PC-9 (cell line): Measurements from ENCODE around the gene MBP. TPM values are rescaled to one million over a fixed set of nuclear protein-coding genes. Genes with fewer than 3 reads are reported as not detected.

ENCODE experiments used
- BruUV-seq: library from RNA; stranded (reverse); fragments of 400-500 nt; replicated peaks from 2 replicates; lab custom pipeline; 2021; lab: Mats Ljungman, UMichigan
- CTCF ChIA-PET: fragments of 300-600 bp; sonication (Branson Sonifier 250); formaldehyde crosslinking; loops from one replicate; lab custom pipeline; 2022; ENCODE audit warnings: antibody characterized with exemption; lab: Charles Lee
- POLR2A ChIA-PET: fragments of 300-600 bp; sonication (Branson Sonifier 250); formaldehyde crosslinking; loops from one replicate; lab custom pipeline; 2022; ENCODE audit warnings: antibody characterized with exemption; ENCODE audit not compliant: unreplicated experiment; lab: Charles Lee
- DNase-seq, 2 experiments: peaks; one replicate each; pipeline versions ENCODE4 v3.0.0 to v3.0.0-alpha.2; 2015 to 2022; ENCODE audit warnings: mixed read lengths in 1 of 2
- H2AFZ ChIP-seq: fragments of 200-600 bp; sonication (generic); 2 replicates; pipeline ENCODE4 v1.8.1; 2017; ENCODE audit warnings: antibody characterized with exemption
- H3F3A ChIP-seq: fragments of 200-600 bp; sonication (generic); 2 replicates; pipeline ENCODE4 v1.8.1; 2017; ENCODE audit warnings: antibody characterized with exemption, mild to moderate bottlenecking, low read depth; ENCODE audit not compliant: insufficient read depth
- H3K27ac ChIP-seq: fragments of 200-600 bp; sonication (generic); 2 replicates; pipeline ENCODE4 v1.6.1; 2016; ENCODE audit warnings: mixed run types
- H3K27me3 ChIP-seq: fragments of 200-600 bp; sonication (generic); 2 replicates; pipeline ENCODE4 v1.6.1; 2016; ENCODE audit warnings: low read depth, mixed run types; ENCODE audit not compliant: insufficient read depth
- H3K36me3 ChIP-seq: fragments of 200-600 bp; sonication (generic); 2 replicates; pipeline ENCODE4 v1.6.1; 2016; ENCODE audit warnings: low read depth, mixed run types
- H3K4me1 ChIP-seq: fragments of 200-600 bp; sonication (generic); replicated peaks from 2 replicates; pipeline ENCODE4 v1.6.1; 2016; ENCODE audit warnings: mixed run types; ENCODE audit not compliant: insufficient read depth
- H3K4me2 ChIP-seq: fragments of 200-600 bp; sonication (generic); 2 replicates; pipeline ENCODE4 v1.6.1; 2017; ENCODE audit warnings: mixed run types
- H3K4me3 ChIP-seq: fragments of 200-600 bp; sonication (generic); 2 replicates; pipeline ENCODE4 v1.6.1; 2016; ENCODE audit warnings: mixed run types
- H3K79me2 ChIP-seq: fragments of 200-600 bp; sonication (generic); 2 replicates; pipeline ENCODE4 v1.6.1; 2017; ENCODE audit warnings: low read depth, mixed run types
- H3K9me2 ChIP-seq: fragments of 200-600 bp; sonication (generic); 2 replicates; pipeline ENCODE4 v1.8.1; 2017; ENCODE audit warnings: mild to moderate bottlenecking; ENCODE audit not compliant: insufficient read depth
- H3K9me3 ChIP-seq: fragments of 200-600 bp; sonication (generic); 2 replicates; pipeline ENCODE4 v1.8.1; 2016; ENCODE audit warnings: low read depth; ENCODE audit not compliant: insufficient read depth
- H4K20me1 ChIP-seq: fragments of 200-600 bp; sonication (generic); 2 replicates; pipeline ENCODE4 v1.8.1; 2017; ENCODE audit not compliant: insufficient read depth
- EZH2 ChIP-seq: fragments of 200-600 bp; sonication (generic); IDR thresholded peaks from 2 replicates; pipeline ENCODE4 v1.8.0; 2017; ENCODE audit warnings: antibody characterized with exemption, low read depth
- intact Hi-C: fragments of 100-400 bp; cut with micrococcal nuclease; formaldehyde crosslinking; loops from one replicate; pipeline ENCODE4 v1.10.0; 2022; ENCODE audit not compliant: unreplicated experiment
- total RNA-seq: library from RNA; stranded (reverse); gene quantifications from 2 replicates; pipeline ENCODE4 v1.2.3, GENCODE V29; 2021
- TF ChIP-seq, protein P1 (sequence below): fragments of 200-600 bp; sonication (generic); conservative IDR thresholded peaks from 2 replicates; pipeline ENCODE4 v1.6.1; 2017; ENCODE audit warnings: mixed run types, antibody characterized with exemption, mild to moderate bottlenecking, moderate library complexity

MBP gene
- total RNA-seq, 1 experiment from 2014 or later = 37.9 TPM

DNA sequence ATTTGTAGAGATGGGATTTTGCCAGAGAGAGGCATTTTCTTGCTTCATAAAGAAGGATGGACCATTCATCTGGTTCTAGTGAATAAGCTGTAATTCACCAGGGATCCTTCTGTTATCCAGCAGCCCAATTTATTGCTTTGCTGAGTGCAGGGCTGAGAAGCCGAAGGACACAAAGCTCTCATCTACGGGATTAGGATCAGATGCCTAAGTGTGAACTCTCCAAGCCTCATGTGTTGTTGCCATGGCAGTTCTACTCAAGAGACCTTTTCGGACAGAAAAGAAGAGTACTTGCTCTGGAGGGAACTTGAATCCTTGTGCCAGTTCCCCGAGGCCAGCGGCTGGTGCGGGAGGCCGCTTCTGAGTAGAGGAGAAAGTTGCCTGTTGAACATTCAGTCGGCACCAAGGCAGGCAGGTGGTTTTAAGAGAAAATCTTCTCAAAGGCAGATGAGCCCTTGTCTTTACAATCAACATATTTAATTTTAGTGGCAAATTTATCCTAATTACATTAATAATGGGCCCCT is 38.4 kb upstream of the MBP start:
- CTCF ChIA-PET = no interaction called here
- no peak overlapping the region for H3K27ac ChIP-seq
- no peaks in the 10 kb centered on the region for H3K36me3 ChIP-seq
- H3F3A ChIP-seq = no peaks in the 10 kb centered on the region
- H3K79me2 ChIP-seq = no peaks in the 10 kb centered on the region
- no peak for DNase-seq
- no peaks in the 10 kb centered on the region for H3K4me1 ChIP-seq
- H3K4me2 ChIP-seq = no peak overlapping the region
- H3K9me2 ChIP-seq = no peaks in the 10 kb centered on the region
- intact Hi-C loops = no loop called here
- no peaks in the 10 kb centered on the region for H3K9me3 ChIP-seq
- POLR2A ChIA-PET = no interaction called here
- no peak overlapping the region for H3K4me3 ChIP-seq
- no peak overlapping the region for H2AFZ ChIP-seq
- no peaks in the 10 kb centered on the region for H4K20me1 ChIP-seq
- no TSS peak for BruUV-seq
- H3K27me3 ChIP-seq = peaks cover 4% of the 10 kb centered on the region; the same call in 1 of the 2 replicates
- TF ChIP-seq EZH2 = no peak
- TF ChIP-seq, protein P1, sequence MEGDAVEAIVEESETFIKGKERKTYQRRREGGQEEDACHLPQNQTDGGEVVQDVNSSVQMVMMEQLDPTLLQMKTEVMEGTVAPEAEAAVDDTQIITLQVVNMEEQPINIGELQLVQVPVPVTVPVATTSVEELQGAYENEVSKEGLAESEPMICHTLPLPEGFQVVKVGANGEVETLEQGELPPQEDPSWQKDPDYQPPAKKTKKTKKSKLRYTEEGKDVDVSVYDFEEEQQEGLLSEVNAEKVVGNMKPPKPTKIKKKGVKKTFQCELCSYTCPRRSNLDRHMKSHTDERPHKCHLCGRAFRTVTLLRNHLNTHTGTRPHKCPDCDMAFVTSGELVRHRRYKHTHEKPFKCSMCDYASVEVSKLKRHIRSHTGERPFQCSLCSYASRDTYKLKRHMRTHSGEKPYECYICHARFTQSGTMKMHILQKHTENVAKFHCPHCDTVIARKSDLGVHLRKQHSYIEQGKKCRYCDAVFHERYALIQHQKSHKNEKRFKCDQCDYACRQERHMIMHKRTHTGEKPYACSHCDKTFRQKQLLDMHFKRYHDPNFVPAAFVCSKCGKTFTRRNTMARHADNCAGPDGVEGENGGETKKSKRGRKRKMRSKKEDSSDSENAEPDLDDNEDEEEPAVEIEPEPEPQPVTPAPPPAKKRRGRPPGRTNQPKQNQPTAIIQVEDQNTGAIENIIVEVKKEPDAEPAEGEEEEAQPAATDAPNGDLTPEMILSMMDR = no peak

DNA sequence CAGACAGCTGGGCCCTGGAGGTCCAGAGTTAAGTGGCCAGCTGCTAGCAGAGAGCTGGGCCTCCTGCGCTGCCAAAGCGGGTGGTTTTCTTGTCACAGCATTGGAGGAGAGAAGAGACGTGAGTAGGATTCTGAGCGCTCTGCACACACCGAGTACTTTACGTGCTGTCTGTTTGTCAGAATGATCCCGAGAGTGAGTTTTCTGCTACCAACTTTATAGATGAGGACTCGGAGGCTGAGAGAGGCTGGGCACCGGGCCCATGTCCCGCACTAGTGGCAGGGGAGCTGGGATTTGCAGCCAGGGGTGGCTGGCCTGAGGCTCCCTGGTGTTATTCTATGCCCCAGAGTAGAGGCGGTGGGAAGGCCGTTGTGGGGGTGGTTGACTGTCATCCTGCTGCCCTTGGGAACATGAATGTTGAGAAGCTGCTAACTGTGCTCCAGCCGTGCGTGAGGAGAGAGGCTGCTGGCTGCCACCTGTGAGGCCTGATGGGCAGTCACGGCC is 36.3 kb upstream of the MBP start:
- Histone ChIP-seq H3K4me3 (no peak overlapping the region), H3K27ac (no peak overlapping the region), H3F3A (no peaks in the 10 kb centered on the region), H3K27me3 (peaks cover 4% of the 10 kb centered on the region; the same call in 1 of the 2 replicates), H3K9me3 (no peaks in the 10 kb centered on the region), H3K79me2 (no peaks in the 10 kb centered on the region), H3K4me2 (no peak overlapping the region), H3K9me2 (no peaks in the 10 kb centered on the region), H3K36me3 (no peaks in the 10 kb centered on the region), H2AFZ (no peak overlapping the region), H4K20me1 (no peaks in the 10 kb centered on the region), H3K4me1 (no peaks in the 10 kb centered on the region)
- ChIA-PET POLR2A (no interaction called here), CTCF (no interaction called here)
- intact Hi-C loops = no loop called here
- no peak for DNase-seq
- no peak for TF ChIP-seq EZH2
- TF ChIP-seq, protein P1 = no peak
- no TSS peak for BruUV-seq

DNA sequence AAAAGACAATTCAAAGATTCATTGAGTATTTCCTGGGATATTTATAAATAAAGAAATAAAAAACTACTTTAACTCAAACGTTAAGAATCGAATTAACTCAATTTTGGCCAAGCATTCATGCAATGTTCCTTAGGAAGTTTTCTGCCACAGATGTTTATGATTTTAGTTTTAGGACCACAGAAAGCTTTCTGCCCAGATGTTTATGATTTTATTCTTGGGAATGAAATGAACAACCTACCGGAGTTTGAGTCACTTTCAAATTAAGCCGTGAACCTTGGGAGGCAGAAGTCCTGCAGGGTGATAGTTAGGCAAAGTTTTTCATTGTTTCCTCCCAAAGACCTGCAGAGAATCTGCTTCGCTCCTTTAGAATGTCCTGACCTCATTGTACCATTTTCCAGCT is 34.7 kb upstream of the MBP start:
- TF ChIP-seq, protein P1 = no peak
- TF ChIP-seq EZH2 = no peak
- H3K4me3 ChIP-seq = no peak overlapping the region
- no peak overlapping the region for H3K4me2 ChIP-seq
- no peaks in the 10 kb centered on the region for H3F3A ChIP-seq
- H3K9me3 ChIP-seq = no peaks in the 10 kb centered on the region
- POLR2A ChIA-PET = no interaction called here
- peaks cover 4% of the 10 kb centered on the region; the same call in 1 of the 2 replicates for H3K27me3 ChIP-seq
- no peak overlapping the region for H2AFZ ChIP-seq
- CTCF ChIA-PET = no interaction called here
- no peak overlapping the region for H3K27ac ChIP-seq
- H4K20me1 ChIP-seq = no peaks in the 10 kb centered on the region
- no peaks in the 10 kb centered on the region for H3K4me1 ChIP-seq
- intact Hi-C loops = no loop called here
- no peaks in the 10 kb centered on the region for H3K79me2 ChIP-seq
- no peak for DNase-seq
- no peaks in the 10 kb centered on the region for H3K36me3 ChIP-seq
- no peaks in the 10 kb centered on the region for H3K9me2 ChIP-seq
- no TSS peak for BruUV-seq
